MM.1S (cell line): ENCODE measurements around the gene FMN1.

Source experiments
- EZH2 ChIP-seq: fragments of 300-600 bp; sonication (generic); optimal IDR thresholded peaks from 2 replicates; pipeline ENCODE3; 2017; ENCODE audit warnings: low read depth, mild to moderate bottlenecking, antibody characterized with exemption, low read length, mixed read lengths
- EZH2phosphoT487 ChIP-seq: fragments of 300-600 bp; sonication (generic); IDR thresholded peaks from 2 replicates; pipeline ENCODE4 v1.6.1; 2018; ENCODE audit warnings: antibody characterized with exemption, low read length
- TF ChIP-seq, protein P1 (sequence below): fragments of 300-600 bp; sonication (generic); IDR thresholded peaks from 2 replicates; pipeline ENCODE4 v1.5.1; 2016; ENCODE audit warnings: antibody characterized with exemption, low read length, mixed read lengths

DNA sequence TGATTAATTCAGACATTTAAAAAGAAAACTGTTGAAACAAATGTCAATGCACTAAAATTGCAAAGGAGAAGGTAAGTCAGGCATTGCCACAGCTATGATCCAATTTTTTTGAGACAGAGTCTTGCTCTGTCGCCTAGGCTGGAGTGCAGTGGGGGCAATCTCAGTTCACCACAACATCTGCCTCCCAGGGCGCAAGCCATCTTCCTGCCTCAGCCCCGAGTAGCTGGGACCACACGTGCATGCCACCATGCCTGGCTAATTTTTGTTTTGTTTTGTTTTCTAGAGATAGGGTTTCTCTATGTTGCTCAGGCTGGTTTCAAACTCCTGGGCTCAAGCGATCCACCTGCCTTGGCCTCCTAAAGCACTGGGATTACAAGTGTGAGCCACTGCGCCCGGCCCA, 117.6 kb downstream of the FMN1 start:
- TF ChIP-seq, protein P1, sequence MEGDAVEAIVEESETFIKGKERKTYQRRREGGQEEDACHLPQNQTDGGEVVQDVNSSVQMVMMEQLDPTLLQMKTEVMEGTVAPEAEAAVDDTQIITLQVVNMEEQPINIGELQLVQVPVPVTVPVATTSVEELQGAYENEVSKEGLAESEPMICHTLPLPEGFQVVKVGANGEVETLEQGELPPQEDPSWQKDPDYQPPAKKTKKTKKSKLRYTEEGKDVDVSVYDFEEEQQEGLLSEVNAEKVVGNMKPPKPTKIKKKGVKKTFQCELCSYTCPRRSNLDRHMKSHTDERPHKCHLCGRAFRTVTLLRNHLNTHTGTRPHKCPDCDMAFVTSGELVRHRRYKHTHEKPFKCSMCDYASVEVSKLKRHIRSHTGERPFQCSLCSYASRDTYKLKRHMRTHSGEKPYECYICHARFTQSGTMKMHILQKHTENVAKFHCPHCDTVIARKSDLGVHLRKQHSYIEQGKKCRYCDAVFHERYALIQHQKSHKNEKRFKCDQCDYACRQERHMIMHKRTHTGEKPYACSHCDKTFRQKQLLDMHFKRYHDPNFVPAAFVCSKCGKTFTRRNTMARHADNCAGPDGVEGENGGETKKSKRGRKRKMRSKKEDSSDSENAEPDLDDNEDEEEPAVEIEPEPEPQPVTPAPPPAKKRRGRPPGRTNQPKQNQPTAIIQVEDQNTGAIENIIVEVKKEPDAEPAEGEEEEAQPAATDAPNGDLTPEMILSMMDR: no peak
- TF ChIP-seq EZH2 (no peak), EZH2phosphoT487 (no peak)
